ENCODE results near the gene IFT20.

Gene IFT20

DNA sequence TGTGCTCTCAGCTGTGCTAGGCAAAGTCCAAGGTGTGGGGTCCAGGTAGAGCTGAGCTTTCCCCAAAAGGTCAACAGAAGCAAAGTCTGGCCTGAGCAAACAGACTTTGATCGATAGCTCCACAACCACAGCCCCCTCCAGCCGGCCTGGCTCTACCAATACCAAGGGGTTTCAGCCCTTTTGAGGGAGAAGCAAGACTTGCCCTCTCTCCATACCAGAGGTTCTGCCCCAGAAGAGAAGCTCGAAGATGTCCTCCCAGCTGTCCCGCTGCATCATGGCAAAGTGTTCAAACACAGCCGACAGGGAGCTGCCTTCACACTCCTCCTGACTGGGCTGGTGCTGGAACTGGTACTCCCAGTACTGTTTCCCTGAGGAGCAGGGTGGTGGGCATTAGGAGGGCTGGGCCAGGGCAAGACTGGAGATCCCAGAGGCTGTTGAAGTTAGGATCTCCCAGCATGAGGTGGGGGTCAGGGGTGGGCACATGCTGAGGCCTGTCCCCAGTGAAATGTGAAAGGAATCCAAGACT is 33.1 kb upstream of the IFT20 start:
- TF ChIP-seq, protein P1, sequence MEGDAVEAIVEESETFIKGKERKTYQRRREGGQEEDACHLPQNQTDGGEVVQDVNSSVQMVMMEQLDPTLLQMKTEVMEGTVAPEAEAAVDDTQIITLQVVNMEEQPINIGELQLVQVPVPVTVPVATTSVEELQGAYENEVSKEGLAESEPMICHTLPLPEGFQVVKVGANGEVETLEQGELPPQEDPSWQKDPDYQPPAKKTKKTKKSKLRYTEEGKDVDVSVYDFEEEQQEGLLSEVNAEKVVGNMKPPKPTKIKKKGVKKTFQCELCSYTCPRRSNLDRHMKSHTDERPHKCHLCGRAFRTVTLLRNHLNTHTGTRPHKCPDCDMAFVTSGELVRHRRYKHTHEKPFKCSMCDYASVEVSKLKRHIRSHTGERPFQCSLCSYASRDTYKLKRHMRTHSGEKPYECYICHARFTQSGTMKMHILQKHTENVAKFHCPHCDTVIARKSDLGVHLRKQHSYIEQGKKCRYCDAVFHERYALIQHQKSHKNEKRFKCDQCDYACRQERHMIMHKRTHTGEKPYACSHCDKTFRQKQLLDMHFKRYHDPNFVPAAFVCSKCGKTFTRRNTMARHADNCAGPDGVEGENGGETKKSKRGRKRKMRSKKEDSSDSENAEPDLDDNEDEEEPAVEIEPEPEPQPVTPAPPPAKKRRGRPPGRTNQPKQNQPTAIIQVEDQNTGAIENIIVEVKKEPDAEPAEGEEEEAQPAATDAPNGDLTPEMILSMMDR (IDR thresholded peaks at IDR 0.05; ENCODE audit: extremely low read depth, missing control alignments), result no peak
- DNase-seq (ENCODE audit: low spot score), result no peak

DNA sequence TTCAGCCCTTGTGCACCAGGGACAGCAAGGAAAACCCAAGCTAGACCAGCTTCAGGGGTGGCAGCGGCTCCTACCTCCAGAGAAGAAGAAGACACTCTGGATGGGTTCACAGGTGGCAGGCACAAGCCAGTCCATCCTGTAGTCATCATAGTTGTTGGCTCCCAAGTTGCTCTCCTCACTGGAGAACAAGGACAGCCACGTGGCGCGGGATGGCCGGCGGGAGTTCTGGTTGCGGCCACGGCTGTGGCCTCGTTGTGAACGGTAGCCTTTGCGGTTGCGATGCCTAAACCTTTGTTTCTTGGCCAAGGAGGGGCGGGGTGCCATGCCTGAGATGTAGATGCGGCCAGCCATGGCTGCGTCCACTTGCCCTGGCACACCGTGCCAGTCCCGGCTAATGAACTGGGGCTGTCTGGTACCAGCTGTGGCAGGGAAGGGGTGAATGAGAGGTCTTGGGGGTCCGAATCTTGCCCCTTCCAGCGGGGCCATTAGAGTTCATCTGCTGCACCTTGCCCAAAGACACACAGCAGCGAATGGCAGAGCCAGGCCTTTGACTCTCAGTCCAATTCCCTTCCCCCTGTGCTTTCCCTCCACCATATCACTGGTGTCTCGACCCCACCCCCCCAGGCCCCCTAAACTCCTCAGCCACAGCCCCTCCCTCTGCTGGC is 32.5 kb upstream of the IFT20 start:
- DNase-seq (ENCODE audit: low spot score), result no peak
- TF ChIP-seq, protein P1 (IDR thresholded peaks at IDR 0.05; ENCODE audit: extremely low read depth, missing control alignments), result no peak

DNA sequence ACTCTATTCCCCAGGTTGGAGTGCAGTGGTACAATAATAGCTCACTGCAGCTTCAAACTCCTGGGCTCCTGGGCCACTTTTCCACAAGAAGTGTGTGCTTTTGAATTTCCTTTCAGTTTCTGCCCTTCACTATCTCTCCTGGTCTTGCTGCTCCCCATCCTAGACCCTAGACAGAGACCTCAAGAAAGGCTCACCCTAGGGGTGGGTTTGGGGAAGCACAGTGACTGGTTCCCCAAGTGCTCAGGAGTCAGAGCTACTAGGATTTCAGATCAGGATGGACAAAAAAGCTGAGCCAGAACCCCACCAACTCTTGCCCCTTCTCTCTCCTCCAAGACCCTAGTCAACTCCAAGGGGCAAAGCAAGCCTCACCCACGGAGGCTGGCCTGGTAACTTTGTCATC is 31.3 kb upstream of the IFT20 start:
- TF ChIP-seq, protein P1 (IDR thresholded peaks at IDR 0.05; ENCODE audit: extremely low read depth, missing control alignments), result no peak
- no peak for DNase-seq (ENCODE audit: low spot score)

DNA sequence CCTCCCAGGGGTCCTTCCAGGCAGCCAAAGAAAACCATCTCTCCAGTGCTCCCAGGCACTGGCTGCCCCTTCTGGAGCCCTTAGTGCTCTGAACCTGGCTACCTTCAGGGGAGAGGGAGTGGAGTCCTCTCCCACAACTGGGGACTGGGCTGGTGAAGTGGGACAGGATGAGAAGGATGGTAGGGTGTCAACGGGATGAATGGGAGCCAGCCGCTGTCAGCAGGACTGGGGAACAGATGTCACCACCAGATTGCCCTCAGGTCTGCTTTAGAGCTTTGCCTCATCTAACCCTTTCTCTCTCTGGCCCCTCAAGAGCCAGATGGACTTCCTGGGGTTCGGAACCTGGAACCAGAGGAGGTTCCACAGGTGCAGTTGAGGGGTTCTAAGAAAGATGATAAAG is 30.2 kb upstream of the IFT20 start:
- no peak for DNase-seq (ENCODE audit: low spot score)
- TF ChIP-seq, protein P1 (IDR thresholded peaks at IDR 0.05; ENCODE audit: extremely low read depth, missing control alignments), result no peak

DNA sequence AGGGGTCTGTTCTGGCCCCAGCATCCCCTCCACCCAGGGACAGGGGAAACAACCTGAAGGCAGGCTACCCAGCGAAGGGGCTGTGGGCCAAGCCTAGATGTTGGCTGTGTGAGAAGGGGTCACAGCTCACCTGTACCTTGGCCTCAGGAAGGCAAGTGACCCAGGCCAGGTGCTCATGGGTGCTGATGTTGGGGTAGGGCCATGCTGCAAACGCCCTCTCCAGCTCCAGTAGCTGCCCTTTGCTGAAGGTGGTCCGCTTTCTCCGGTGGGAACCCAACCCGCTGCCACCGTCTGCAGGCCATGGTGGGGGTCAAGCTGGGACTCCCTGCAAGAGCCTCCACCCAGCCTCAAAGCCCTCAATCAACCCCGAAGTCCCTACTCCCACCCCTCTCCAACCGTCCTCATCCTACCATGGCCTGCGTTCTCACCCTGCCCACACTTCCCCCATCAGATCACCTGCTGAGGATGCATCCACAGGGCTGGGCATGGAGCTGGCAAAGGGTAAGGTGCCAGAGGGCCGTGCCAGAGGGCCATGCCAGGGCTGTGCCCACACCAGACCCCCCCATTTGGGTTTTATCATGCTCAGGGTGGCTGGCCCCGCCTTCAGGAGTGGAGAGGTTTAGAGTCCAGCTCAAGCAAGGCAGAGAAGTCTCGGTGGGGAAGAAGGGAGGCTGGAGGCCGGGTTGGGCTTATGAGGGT is 29.5 kb upstream of the IFT20 start, which contains the start of gene SEBOX:
Gene SEBOX (minus strand): TSS at position 535 of the 699 bp plus-strand sequence. CDS start 48 bp downstream, at position 487.
- TF ChIP-seq, protein P1 (IDR thresholded peaks at IDR 0.05; ENCODE audit: extremely low read depth, missing control alignments), result no peak
- no peak for DNase-seq (ENCODE audit: low spot score)

DNA sequence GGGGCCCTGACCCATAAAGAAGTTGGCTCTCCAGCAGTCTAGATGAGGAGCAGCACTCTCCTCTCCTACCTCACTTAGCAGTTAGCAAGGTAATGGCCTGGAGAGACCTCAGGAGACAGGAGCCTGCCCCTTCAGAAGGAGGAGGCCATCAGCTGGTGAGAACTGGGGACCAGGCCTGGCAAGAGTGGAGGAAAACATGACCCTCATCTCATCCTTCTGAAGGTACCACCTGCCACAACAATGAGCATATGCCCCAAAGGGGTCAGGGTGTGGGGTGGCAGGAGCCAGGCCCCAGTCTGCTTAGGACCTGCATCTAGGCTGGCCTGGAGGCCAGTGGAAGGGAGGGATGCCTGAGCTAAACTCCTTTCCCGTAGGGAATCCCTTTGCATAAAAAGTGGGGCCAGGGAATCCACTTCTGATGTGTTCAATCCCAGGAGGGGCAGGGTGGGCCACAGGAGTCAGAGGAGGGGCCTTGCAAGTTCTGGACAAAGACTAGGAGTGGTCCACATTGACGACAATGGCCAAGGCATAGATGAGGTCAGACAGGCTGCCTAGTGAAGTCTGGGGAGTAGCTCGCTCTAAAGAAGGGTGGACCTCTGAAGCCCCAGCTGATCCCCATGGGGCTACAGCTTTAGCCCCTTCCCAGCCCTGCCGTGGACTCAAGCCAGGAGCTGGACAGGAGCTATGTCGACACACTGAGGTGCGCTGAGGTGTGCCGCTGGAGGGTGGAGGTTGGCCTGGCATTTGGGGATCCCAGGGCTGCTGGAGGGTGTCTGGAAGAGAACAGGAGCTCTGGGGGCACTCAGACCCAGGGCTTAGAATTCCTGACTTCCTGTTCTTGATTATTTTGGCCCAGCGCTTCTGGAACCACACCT is 28.7 kb upstream of the IFT20 start:
- TF ChIP-seq, protein P1 (IDR thresholded peaks at IDR 0.05; ENCODE audit: extremely low read depth, missing control alignments), result no peak
- no peak for DNase-seq (ENCODE audit: low spot score)

All from GM20000 (cell line).